Activated CD8-positive, alpha-beta memory T cell treated with anti-CD3 and anti-CD28 coated beads, Interleukin-2, amount 50 U/mL, for 1 hour (primary cell): ENCODE data around the gene STEEP1.

Source experiments
- DNase-seq: peaks from one replicate; pipeline ENCODE4 v3.0.0-alpha.2; 2020; ENCODE audit errors: extremely low read depth

Gene STEEP1

GRCh38 chrX:119488749-119489148 lies 76.5 kb downstream of the STEEP1 start:
- DNase-seq: no peak
